Astrocyte (in vitro differentiated cells and primary cell): ENCODE measurements around the gene RSBN1. TPM values are rescaled to one million over a fixed set of nuclear protein-coding genes. Genes with fewer than 3 reads are reported as not detected.

Source experiments
- DNase-seq: peaks from one replicate; pipeline ENCODE4 v3.0.0-alpha.2; 2010; ENCODE audit warnings: low read depth
- FAIRE-seq: peaks from 2 replicates; lab custom pipeline; 2011; peaks lifted over from hg19 to GRCh38; lab: Jason Lieb, UNC
- H2AFZ ChIP-seq: 2 replicates; pipeline ENCODE4 v1.6.0; 2012; ENCODE audit warnings: low read depth, low read length, inconsistent platforms
- H3K27ac ChIP-seq: 2 replicates; pipeline ENCODE4 v1.5.1; 2011; ENCODE audit warnings: low read depth, low read length, inconsistent platforms
- H3K27me3 ChIP-seq: 2 replicates; pipeline ENCODE4 v1.6.0; 2011; ENCODE audit warnings: low read length, inconsistent platforms; ENCODE audit not compliant: insufficient read depth
- H3K36me3 ChIP-seq: 2 replicates; pipeline ENCODE4 v1.5.1; 2011; ENCODE audit warnings: low read length, inconsistent platforms; ENCODE audit not compliant: insufficient read depth
- H3K4me1 ChIP-seq: 2 replicates; pipeline ENCODE4 v1.5.1; 2011; ENCODE audit warnings: low read length, inconsistent platforms; ENCODE audit not compliant: insufficient read depth
- H3K4me2 ChIP-seq: 2 replicates; pipeline ENCODE4 v1.6.0; 2012; ENCODE audit warnings: low read length, inconsistent platforms
- H3K4me3 ChIP-seq: 2 replicates; pipeline ENCODE4 v1.5.1; 2011; ENCODE audit warnings: low read depth, mild to moderate bottlenecking, low read length, inconsistent platforms; ENCODE audit not compliant: insufficient read depth
- H3K79me2 ChIP-seq: 2 replicates; pipeline ENCODE4 v1.6.0; 2012; ENCODE audit warnings: mild to moderate bottlenecking, low read length, inconsistent platforms; ENCODE audit not compliant: insufficient read depth
- H3K9ac ChIP-seq: 2 replicates; pipeline ENCODE4 v1.6.0; 2012; ENCODE audit warnings: mild to moderate bottlenecking, low read length, inconsistent platforms
- H3K9me3 ChIP-seq: 2 replicates; pipeline ENCODE4 v1.5.1; 2012; ENCODE audit warnings: low read depth, mild to moderate bottlenecking, low read length, inconsistent platforms; ENCODE audit not compliant: insufficient read depth
- H4K20me1 ChIP-seq: 2 replicates; pipeline ENCODE4 v1.6.0; 2012; ENCODE audit warnings: low read length, inconsistent platforms; ENCODE audit not compliant: insufficient read depth
- H3K27ac Mint-ChIP-seq: one replicate; pipeline ENCODE4 v1.8.0; 2021; ENCODE audit warnings: mild to moderate bottlenecking, mixed read lengths; ENCODE audit not compliant: unreplicated experiment
- H3K27me3 Mint-ChIP-seq: one replicate; pipeline ENCODE4 v1.8.0; 2021; ENCODE audit warnings: low read depth, mixed read lengths; ENCODE audit not compliant: unreplicated experiment
- H3K36me3 Mint-ChIP-seq: one replicate; pipeline ENCODE4 v1.8.0; 2021; ENCODE audit warnings: low read depth, mixed read lengths; ENCODE audit not compliant: unreplicated experiment
- H3K4me1 Mint-ChIP-seq: one replicate; pipeline ENCODE4 v1.8.0; 2021; ENCODE audit warnings: low read depth, mixed read lengths; ENCODE audit not compliant: unreplicated experiment
- H3K4me3 Mint-ChIP-seq: one replicate; pipeline ENCODE4 v1.8.0; 2021; ENCODE audit warnings: mild to moderate bottlenecking, moderate library complexity, mixed read lengths; ENCODE audit not compliant: unreplicated experiment
- H3K9me3 Mint-ChIP-seq: one replicate; pipeline ENCODE4 v1.8.0; 2021; ENCODE audit warnings: mild to moderate bottlenecking, mixed read lengths; ENCODE audit not compliant: unreplicated experiment
- CTCF ChIP-seq: IDR thresholded peaks from 2 replicates; pipeline ENCODE4 v1.5.1; 2011; ENCODE audit warnings: low read depth, mild to moderate bottlenecking, inconsistent platforms, low read length, moderate library complexity; ENCODE audit not compliant: insufficient read depth
- EZH2 ChIP-seq: IDR thresholded peaks from 2 replicates; pipeline ENCODE4 v1.6.1; 2012; ENCODE audit warnings: mild to moderate bottlenecking, low read length, inconsistent platforms; ENCODE audit not compliant: insufficient read depth
- total RNA-seq: library from RNA; stranded (reverse); gene quantifications from 2 replicates; pipeline ENCODE4 v1.2.1, GENCODE V29; 2021

RSBN1 gene
- total RNA-seq, 1 donor from 2014 or later: 10.6 TPM

- Mint-ChIP-seq H3K27ac (no peak overlapping the region), H3K9me3 (peaks cover 3% of the 10 kb centered on the region), H3K27me3 (no peaks in the 10 kb centered on the region), H3K4me1 (no peaks in the 10 kb centered on the region), H3K4me3 (no peak overlapping the region), H3K36me3 (peaks cover 2% of the 10 kb centered on the region)
- Histone ChIP-seq H3K4me1 (no peaks in the 10 kb centered on the region), H3K79me2 (no peaks in the 10 kb centered on the region), H3K4me3 (no peak overlapping the region), H3K27me3 (no peaks in the 10 kb centered on the region), H4K20me1 (no peaks in the 10 kb centered on the region), H3K9me3 (no peaks in the 10 kb centered on the region), H3K9ac (no peak overlapping the region), H3K36me3 (no peaks in the 10 kb centered on the region), H2AFZ (no peak overlapping the region), H3K27ac (no peak overlapping the region), H3K4me2 (no peak overlapping the region)
- TF ChIP-seq CTCF (no peak), EZH2 (no peak)
- FAIRE-seq (no peak), DNase-seq (no peak)
These were observed 38.0 kb upstream of the RSBN1 start for GRCh38 chr1:113850127-113850796.

- no peak for FAIRE-seq
- Mint-ChIP-seq H3K27me3 (no peaks in the 10 kb centered on the region), H3K4me1 (no peaks in the 10 kb centered on the region), H3K27ac (no peak overlapping the region), H3K9me3 (peaks cover 3% of the 10 kb centered on the region), H3K4me3 (no peak overlapping the region), H3K36me3 (no peaks in the 10 kb centered on the region)
- Histone ChIP-seq H3K36me3 (no peaks in the 10 kb centered on the region), H3K4me2 (no peak overlapping the region), H3K79me2 (no peaks in the 10 kb centered on the region), H3K9ac (no peak overlapping the region), H3K4me1 (no peaks in the 10 kb centered on the region), H4K20me1 (no peaks in the 10 kb centered on the region), H3K27ac (no peak overlapping the region), H3K27me3 (no peaks in the 10 kb centered on the region), H3K4me3 (no peak overlapping the region), H2AFZ (no peak overlapping the region), H3K9me3 (no peaks in the 10 kb centered on the region)
- TF ChIP-seq CTCF: no peak
- no peak for TF ChIP-seq EZH2
- no peak for DNase-seq
These were observed 36.8 kb upstream of the RSBN1 start for GRCh38 chr1:113849072-113849471.

GRCh38 chr1:113846391-113847035, 34.2 kb upstream of the RSBN1 start:
- H3K27ac Mint-ChIP-seq: no peak overlapping the region
- no peaks in the 10 kb centered on the region for H3K4me1 Mint-ChIP-seq

More at GRCh38 chr1:113846391-113847035, 34.2 kb upstream of the RSBN1 start:
- Mint-ChIP-seq H3K4me3 (no peak overlapping the region), H3K27me3 (no peaks in the 10 kb centered on the region), H3K9me3 (peaks cover 3% of the 10 kb centered on the region), H3K36me3 (no peaks in the 10 kb centered on the region)
- no peaks in the 10 kb centered on the region for H3K4me1 ChIP-seq
- FAIRE-seq: no peak
- TF ChIP-seq CTCF (no peak), EZH2 (no peak)
- H4K20me1 ChIP-seq: no peaks in the 10 kb centered on the region
- no peak overlapping the region for H3K27ac ChIP-seq
- no peak overlapping the region for H3K9ac ChIP-seq
- H3K9me3 ChIP-seq: no peaks in the 10 kb centered on the region
- H2AFZ ChIP-seq: no peak overlapping the region
- no peak for DNase-seq
- no peak overlapping the region for H3K4me2 ChIP-seq
- H3K36me3 ChIP-seq: no peaks in the 10 kb centered on the region
- no peaks in the 10 kb centered on the region for H3K79me2 ChIP-seq
- H3K4me3 ChIP-seq: no peak overlapping the region
- H3K27me3 ChIP-seq: no peaks in the 10 kb centered on the region
